HG03469 (cell line): ENCODE data around the gene LCTL.
"Not testable (repeated sequence)": the region's sequence is repeated elsewhere in the genome, so short reads cannot be mapped to it uniquely, and the experiment has no call there.

Experiments used
- ATAC-seq: cut with Tn5 transposase; IDR thresholded peaks from one replicate; pipeline ENCODE4 v1.9.1; 2021; ENCODE audit warnings: mild to moderate bottlenecking, moderate library complexity, moderate number of reproducible peaks; ENCODE audit not compliant: unreplicated experiment

LCTL gene

DNA sequence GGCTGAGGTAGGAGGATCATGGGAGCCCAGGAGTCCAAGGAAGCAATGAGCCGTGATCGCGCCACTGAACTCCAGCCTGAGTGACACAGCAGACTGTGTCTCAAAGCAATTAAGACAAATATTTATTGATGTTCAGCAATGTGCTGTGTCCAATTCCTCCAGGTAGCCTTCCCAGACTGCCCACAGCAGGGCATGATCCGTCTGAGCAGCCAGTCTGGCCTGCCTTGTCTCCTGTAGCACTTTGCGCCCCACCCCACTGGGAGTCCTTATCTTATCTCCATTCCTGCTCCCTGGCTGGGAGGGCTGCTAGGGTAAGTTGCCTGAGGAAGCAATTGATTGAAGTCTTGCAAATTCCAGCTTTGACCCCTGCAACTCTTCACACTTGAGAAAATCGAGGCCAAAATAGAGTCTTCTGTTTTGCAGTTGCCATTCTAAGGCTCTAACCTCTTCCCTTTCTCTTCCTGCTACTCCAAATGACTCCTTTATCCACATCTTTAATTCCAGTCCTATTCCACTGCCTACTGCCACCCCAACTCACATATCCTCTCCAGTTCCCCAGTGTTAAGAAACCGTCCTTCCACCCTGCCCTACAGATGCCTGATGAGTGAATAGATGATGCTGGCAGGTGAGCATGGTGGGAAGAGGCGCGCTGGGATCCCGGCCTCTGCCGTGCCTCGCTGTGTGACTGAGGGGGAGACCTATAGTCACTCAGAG lies 26.9 kb upstream of the LCTL start:
- ATAC-seq, result no peak

DNA sequence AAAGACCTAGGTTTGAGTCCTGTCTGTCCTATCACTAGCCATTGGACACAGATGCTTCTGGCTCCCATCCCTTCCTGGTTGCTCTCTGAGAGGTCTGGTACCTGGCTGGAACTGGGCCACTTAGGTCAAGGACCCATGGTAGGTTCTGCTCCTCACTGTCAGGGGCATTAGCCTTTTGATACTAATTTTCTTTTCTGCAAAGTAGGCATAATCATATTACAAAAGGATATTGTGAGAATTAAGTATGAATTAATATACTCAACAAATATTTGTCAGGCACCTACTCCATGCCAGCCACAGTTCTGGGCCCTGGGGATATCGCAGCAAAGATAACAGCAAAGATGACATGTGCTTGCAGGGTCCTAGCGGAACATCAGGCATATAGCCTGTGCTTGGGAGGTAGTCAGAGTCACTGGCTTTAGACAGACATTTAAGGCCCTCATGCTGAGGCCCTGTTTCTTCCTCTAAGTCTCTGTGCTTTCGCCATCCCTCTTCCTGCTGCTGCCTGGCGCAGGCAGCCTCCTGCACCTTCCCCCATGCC lies 25.6 kb upstream of the LCTL start:
- no peak for ATAC-seq

DNA sequence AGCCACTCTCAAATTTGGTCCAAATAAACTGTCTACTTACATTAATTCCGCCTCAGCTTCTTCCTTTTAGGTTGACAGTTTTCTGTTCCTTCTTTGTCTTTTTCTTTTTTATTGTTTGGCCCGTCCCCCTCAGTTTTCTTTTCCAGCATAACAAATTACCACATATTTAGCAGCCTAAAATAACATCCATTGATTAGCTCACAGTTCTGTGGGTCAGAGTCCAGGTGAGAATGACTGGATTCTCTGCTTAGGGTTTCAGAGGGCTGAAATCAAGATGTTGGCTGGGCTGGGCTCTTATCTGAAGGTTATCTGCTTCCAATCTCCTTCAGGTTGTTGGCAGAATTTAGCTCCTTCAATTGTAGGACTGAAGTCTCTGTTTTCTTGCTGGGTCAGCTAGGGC lies 24.6 kb upstream of the LCTL start:
- ATAC-seq, result no peak

DNA sequence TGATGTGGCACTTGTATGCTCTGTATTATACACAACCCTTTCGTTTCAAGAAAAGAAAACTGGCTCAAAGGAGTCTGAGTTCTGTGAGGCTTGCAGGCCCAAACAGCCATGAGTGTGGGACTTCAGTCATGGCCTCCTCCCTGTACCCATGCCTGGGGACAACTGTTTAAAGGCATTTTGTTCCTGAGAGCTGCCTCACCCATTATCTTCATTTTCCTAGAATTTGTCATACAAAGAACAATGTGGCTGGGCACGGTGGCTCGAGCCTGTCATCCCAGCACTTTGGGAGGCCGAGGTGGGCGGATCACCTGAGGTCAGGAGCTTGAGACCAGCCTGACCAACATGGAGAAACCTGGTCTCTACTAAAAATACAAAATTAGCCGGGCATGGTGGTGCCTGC lies 23.6 kb upstream of the LCTL start:
- ATAC-seq, result not testable (repeated sequence)

GRCh38 chr15:66588971-66589370 lies 23.2 kb upstream of the LCTL start:
- no peak for ATAC-seq

- ATAC-seq, result no peak
These were observed 22.7 kb upstream of the LCTL start for GRCh38 chr15:66588537-66588936.

- ATAC-seq, result no peak
These were observed 22.0 kb upstream of the LCTL start for GRCh38 chr15:66587749-66588148.

DNA sequence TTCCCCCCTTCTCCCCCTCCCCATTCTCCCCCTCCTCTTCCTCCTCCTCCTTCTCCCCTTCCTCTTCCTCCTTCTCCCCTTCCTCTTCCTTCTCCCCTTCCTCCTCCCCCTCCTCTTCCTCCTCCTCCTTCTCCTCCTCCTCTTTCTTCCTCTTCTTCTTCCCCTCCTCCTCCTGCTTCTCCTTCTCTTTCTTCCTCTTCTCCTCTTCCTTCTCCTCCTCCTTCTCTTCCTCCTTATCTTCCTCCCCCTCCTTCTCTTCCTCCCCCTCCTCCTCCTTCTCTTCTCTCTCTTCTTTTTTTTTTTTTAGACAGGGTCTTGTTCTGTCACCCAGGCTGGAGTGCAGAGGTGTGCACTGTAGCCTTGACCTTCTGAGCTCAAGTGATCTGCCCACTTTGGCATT lies 21.2 kb upstream of the LCTL start:
- no peak for ATAC-seq

GRCh38 chr15:66586155-66586976 lies 20.6 kb upstream of the LCTL start:
- no peak for ATAC-seq

DNA sequence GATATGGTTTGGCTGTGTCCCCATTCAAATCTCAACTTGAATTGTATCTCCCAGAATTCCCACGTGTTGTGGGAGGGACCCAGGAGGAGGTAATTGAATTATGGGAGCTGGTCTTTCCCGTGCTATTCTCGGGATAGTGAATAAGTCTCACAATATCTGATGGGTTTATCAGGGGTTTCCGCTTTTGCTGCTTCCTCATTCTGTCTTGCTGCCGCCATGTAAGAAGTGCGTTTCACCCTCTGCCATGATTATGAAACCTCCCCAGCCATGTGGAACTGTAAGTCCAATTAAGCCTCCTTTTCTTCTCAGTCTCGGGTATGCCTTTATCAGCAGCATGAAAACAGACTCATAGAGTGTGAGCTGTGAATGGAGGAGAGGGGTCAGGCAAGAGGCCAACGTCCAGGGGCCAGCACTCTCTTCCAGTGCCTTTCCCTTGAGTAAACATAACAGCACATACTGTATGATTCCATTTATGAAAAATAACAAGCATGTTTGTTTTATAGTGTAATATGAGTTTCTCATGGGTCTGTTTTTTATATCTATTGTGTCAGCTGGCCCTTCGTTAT lies 16.3 kb upstream of the LCTL start:
- ATAC-seq, result no peak

GRCh38 chr15:66580643-66581042 lies 14.8 kb upstream of the LCTL start:
- ATAC-seq, result no peak

- no peak for ATAC-seq
These were observed 12.6 kb upstream of the LCTL start for GRCh38 chr15:66578286-66578875.

- no peak for ATAC-seq
These were observed 8.8 kb upstream of the LCTL start for GRCh38 chr15:66574596-66574950.

- no peak for ATAC-seq
These were observed 8.2 kb upstream of the LCTL start for GRCh38 chr15:66573719-66574595.

DNA sequence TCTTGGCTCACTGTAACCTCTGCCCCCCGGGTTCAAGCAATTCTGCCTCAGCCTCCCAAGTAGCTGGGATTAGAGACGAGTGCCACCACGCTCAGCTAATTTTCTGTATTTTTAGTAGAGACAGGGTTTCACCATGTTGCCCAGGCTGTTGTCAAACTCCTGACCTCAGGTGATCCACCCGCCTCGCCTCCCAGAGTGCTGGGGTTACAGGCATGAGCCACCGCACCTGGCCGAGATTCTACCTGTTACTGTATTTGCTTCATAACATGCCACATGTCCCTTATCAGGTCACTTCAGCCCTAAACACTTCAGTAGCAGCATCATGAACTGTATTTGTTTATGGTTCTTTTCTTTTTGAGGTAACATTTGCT lies 7.5 kb upstream of the LCTL start:
- no peak for ATAC-seq

GRCh38 chr15:66572146-66572545 lies 6.3 kb upstream of the LCTL start:
- ATAC-seq, result no peak

DNA sequence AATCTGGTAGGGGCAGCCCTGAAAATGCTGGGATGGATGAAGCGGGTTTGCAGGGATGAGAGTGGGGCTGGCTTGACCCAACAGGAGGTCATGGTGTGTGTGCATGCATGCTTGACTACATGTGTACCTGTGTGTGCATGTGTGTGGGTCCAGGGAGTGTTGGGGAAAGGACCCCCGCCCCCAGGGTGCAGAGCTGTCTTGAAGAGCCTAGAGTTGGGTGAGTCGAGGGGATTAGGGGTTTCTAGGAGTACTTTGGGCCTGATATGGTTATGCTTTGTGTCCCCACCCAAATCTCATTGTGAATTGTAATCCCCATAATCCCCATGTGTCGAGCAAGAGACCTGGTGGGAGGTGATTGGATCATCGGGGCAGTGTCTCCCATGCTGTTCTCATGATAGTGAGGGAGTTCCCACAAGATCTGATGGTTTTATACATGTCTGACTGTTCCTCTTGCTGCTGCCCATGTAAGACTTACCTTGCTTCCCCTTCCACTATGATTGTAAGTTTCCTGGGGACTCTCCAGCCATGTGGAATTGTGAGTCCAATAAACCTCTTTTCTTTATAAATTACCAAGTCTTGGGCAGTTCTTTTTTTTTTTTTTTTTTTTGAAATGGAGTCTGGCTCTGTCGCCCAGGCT lies 5.2 kb upstream of the LCTL start:
- no peak for ATAC-seq

DNA sequence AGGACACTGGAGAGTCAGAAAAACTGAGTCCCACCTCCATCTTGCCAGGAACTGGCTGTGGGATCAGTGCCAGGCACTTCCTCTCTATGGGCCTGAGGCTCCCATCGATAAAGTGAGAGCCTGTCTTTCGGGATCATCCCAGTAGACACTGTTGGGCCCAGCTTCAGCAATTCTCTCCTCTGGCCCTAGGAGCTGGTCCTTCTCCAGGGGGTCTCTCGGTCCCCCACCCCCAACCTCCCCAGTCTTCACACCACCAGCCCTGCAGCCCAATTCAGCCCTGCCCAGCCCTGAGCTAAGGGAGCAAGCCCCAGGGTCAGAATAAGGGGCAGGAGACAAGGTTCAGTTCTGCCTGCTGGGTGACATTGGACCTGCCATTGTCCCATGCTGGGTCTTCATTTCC lies 4.5 kb upstream of the LCTL start:
- ATAC-seq, result no peak

- no peak for ATAC-seq
These were observed 3.8 kb upstream of the LCTL start for GRCh38 chr15:66569461-66570137.

GRCh38 chr15:66567897-66568296 lies 2.1 kb upstream of the LCTL start:
- ATAC-seq, result no peak
